GM23248 (cell line): Measurements from ENCODE around the gene FTO. TPM values are rescaled to one million over a fixed set of nuclear protein-coding genes. Genes with fewer than 3 reads are reported as not detected.

Experiments used
- DNase-seq: peaks from one replicate; pipeline ENCODE4 v3.0.0-alpha.2; 2015
- H2AFZ ChIP-seq: fragments of 200-600 bp; sonication (generic); 2 replicates; pipeline ENCODE4 v1.6.1; 2016; ENCODE audit warnings: antibody characterized with exemption
- H3F3A ChIP-seq: fragments of 200-600 bp; sonication (generic); 2 replicates; pipeline ENCODE4 v1.6.1; 2016; ENCODE audit warnings: mild to moderate bottlenecking, antibody characterized with exemption, mixed run types; ENCODE audit not compliant: insufficient read depth
- H3K27ac ChIP-seq: fragments of 200-600 bp; sonication (generic); 2 replicates; pipeline ENCODE4 v1.5.1; 2016; ENCODE audit warnings: mild to moderate bottlenecking
- H3K27me3 ChIP-seq: fragments of 200-600 bp; sonication (generic); replicated peaks from 2 replicates; pipeline ENCODE4 v1.6.1; 2016; ENCODE audit warnings: mild to moderate bottlenecking; ENCODE audit not compliant: insufficient read depth
- H3K36me3 ChIP-seq: fragments of 200-600 bp; sonication (generic); 2 replicates; pipeline ENCODE4 v1.6.1; 2016; ENCODE audit warnings: low read depth, mild to moderate bottlenecking
- H3K4me1 ChIP-seq: fragments of 200-600 bp; sonication (generic); 2 replicates; pipeline ENCODE4 v1.6.1; 2016; ENCODE audit warnings: mild to moderate bottlenecking; ENCODE audit not compliant: insufficient read depth
- H3K4me2 ChIP-seq: fragments of 200-600 bp; sonication (generic); one replicate; pipeline ENCODE4 v1.6.1; 2016; ENCODE audit warnings: mild to moderate bottlenecking; ENCODE audit not compliant: unreplicated experiment
- H3K4me3 ChIP-seq: fragments of 200-600 bp; sonication (generic); 2 replicates; pipeline ENCODE4 v1.5.1; 2016; ENCODE audit warnings: mild to moderate bottlenecking
- H3K79me2 ChIP-seq: fragments of 200-600 bp; sonication (generic); 2 replicates; pipeline ENCODE4 v1.6.1; 2016; ENCODE audit warnings: mild to moderate bottlenecking; ENCODE audit not compliant: insufficient read depth
- H3K9ac ChIP-seq: fragments of 200-600 bp; sonication (generic); 2 replicates; pipeline ENCODE4 v1.6.1; 2016; ENCODE audit warnings: mild to moderate bottlenecking
- H3K9me2 ChIP-seq: fragments of 200-600 bp; sonication (generic); 2 replicates; pipeline ENCODE4 v1.6.1; 2016; ENCODE audit warnings: mixed run types, mild to moderate bottlenecking, moderate library complexity; ENCODE audit not compliant: insufficient read depth
- H3K9me3 ChIP-seq: fragments of 200-600 bp; sonication (generic); one replicate; pipeline ENCODE4 v1.6.1; 2017; ENCODE audit warnings: low read depth
- H4K20me1 ChIP-seq: fragments of 200-600 bp; sonication (generic); 2 replicates; pipeline ENCODE4 v1.6.0; 2016; ENCODE audit not compliant: insufficient read depth
- EZH2 ChIP-seq: fragments of 200-600 bp; sonication (generic); IDR thresholded peaks from 2 replicates; pipeline ENCODE4 v1.6.1; 2018; ENCODE audit warnings: antibody characterized with exemption, mild to moderate bottlenecking; ENCODE audit not compliant: insufficient read depth, poor library complexity, severe bottlenecking
- EZH2phosphoT487 ChIP-seq: fragments of 200-600 bp; sonication (generic); IDR thresholded peaks from 2 replicates; pipeline ENCODE4 v1.6.1; 2018; ENCODE audit warnings: antibody characterized with exemption, moderate library complexity, mild to moderate bottlenecking, low read depth; ENCODE audit not compliant: insufficient read depth
- WGBS, 2 experiments: methylation state at CpG; one replicate each; pipeline ENCODE4 v1.1.6; 2015 to 2017; ENCODE audit warnings: low lambda C conversion rate in 2 of 2, low coverage in 1 of 2; ENCODE audit errors: missing lambda C conversion rate in 2 of 2; 5-methylcytosine and 5-hydroxymethylcytosine counted together
- in situ Hi-C: fragments of 300-500 bp; cut with MboI; formaldehyde crosslinking; loops from 2 replicates; pipeline ENCODE4 v1.15.0; 2020
- polyA plus RNA-seq: library from polyadenylated mRNA; unstranded; fragments of >200 nt; fragmentation: Nextera tagmentation; extraction: Ambion mirVana; gene quantifications from 2 replicates; pipeline ENCODE4 v1.2.1, GENCODE V29; 2016
- total RNA-seq: library from RNA; depleted of rRNA; stranded (reverse); fragments of >200 nt; shearing (Covaris generic); gene quantifications from 2 replicates; pipeline ENCODE4 v1.2.3, GENCODE V29; 2014

Gene FTO
- total and polyA plus RNA-seq, 2 experiments from 2014 or later, result 85.3 to 99.2 TPM

DNA sequence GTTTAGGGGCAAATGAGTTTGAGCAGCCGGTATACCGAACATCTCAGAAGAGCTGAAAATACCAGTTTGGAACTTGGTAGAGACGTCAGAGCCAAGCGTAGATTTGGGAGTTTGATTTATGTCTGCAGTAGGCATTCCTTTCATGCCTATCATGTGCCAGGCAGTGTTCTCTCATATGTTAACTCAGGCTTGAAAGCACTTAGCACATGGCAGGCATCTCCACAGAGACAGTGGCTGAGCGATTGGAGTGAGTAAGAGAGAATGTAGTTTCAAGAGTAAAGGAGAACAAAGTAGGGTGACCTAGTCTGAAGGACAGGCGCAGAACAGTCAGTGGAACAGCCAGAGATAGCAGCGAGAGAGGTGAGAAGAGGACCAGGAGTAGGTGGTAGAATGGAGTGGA is 207.0 kb downstream of the FTO start:
- no peaks in the 10 kb centered on the region for H3K36me3 ChIP-seq

DNA sequence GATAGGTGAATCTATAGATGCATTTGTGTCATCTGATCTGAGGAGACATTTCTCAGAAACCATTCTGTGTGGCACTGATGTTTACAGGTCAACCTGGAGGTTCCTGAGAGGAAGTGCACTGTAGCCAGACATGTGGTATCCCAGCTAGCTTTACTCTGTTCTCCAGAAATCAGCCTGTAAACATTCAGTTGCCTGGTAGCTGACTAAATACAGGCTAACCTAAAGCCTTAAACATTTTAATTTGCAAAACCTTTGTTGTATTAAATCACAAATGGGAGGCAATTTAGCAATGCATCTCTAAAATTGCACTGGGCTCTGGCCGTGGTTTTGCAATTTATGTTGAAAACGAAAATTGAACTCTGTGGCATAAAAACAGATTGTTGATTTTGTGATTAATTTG is 207.6 kb downstream of the FTO start:
- WGBS, 2 experiments, result 87 to 96% methylated on average over 2 of the region's 2 CpGs
- Histone ChIP-seq H3K4me2 (no peak overlapping the region), H3K27me3 (no peaks in the 10 kb centered on the region), H3K9me2 (no peaks in the 10 kb centered on the region), H2AFZ (no peak overlapping the region), H3F3A (peaks cover 28% of the 10 kb centered on the region), H3K27ac (no peak overlapping the region), H3K4me1 (peaks cover 14% of the 10 kb centered on the region), H3K36me3 (no peaks in the 10 kb centered on the region), H4K20me1 (no peaks in the 10 kb centered on the region), H3K9me3 (no peaks in the 10 kb centered on the region), H3K9ac (no peak overlapping the region), H3K4me3 (no peak overlapping the region), H3K79me2 (no peaks in the 10 kb centered on the region)
- TF ChIP-seq EZH2 (no peak), EZH2phosphoT487 (no peak)
- in situ Hi-C loops, result no loop called here
- DNase-seq, result no peak

More for the DNA sequence above, 207.0 kb downstream of the FTO start:
- Histone ChIP-seq H3K4me2 (no peak overlapping the region), H3K27ac (no peak overlapping the region), H3K4me1 (peaks cover 14% of the 10 kb centered on the region), H3K79me2 (no peaks in the 10 kb centered on the region), H3K27me3 (no peaks in the 10 kb centered on the region), H2AFZ (no peak overlapping the region), H3K9me2 (no peaks in the 10 kb centered on the region), H3K9me3 (no peaks in the 10 kb centered on the region), H3F3A (peaks cover 28% of the 10 kb centered on the region), H3K4me3 (no peak overlapping the region), H3K9ac (no peak overlapping the region), H4K20me1 (no peaks in the 10 kb centered on the region)
- TF ChIP-seq EZH2phosphoT487, result no peak
- TF ChIP-seq EZH2, result no peak
- no peak for DNase-seq
- WGBS, 2 experiments, result 87 to 90% methylated on average over 7 of the region's 7 CpGs
- in situ Hi-C loops, result no loop called here

DNA sequence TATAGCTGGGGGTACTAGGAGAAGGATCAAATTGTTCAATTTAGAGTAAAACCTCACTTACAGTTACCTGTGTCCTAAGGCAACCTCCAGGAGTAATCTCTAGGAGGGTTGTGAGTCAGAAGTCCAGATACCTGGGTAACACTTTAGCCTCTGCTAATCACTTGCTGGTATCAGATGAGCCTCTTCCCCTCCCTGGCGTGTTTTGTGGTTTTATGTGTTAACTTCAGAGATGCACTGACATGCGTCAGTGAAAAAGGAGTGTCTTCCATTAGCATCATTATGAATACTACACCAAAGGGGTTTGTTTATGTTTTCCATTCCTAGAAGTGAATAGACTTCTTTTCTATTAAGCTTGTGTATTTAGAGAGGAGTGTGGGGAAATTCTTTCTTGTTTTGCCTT is 208.2 kb downstream of the FTO start:
- Histone ChIP-seq H3K4me2 (no peak overlapping the region), H2AFZ (no peak overlapping the region), H3K79me2 (no peaks in the 10 kb centered on the region), H3K9me2 (no peaks in the 10 kb centered on the region), H3K27me3 (no peaks in the 10 kb centered on the region), H3K27ac (no peak overlapping the region), H3K4me3 (no peak overlapping the region), H3K9me3 (no peaks in the 10 kb centered on the region), H3K4me1 (peaks cover 14% of the 10 kb centered on the region), H3K36me3 (no peaks in the 10 kb centered on the region), H4K20me1 (no peaks in the 10 kb centered on the region), H3F3A (peaks cover 28% of the 10 kb centered on the region), H3K9ac (no peak overlapping the region)
- WGBS, 2 experiments, result 98 to 100% methylated on average over 2 of the region's 2 CpGs
- no peak for DNase-seq
- in situ Hi-C loops, result no loop called here
- TF ChIP-seq EZH2phosphoT487, result no peak
- TF ChIP-seq EZH2, result no peak

DNA sequence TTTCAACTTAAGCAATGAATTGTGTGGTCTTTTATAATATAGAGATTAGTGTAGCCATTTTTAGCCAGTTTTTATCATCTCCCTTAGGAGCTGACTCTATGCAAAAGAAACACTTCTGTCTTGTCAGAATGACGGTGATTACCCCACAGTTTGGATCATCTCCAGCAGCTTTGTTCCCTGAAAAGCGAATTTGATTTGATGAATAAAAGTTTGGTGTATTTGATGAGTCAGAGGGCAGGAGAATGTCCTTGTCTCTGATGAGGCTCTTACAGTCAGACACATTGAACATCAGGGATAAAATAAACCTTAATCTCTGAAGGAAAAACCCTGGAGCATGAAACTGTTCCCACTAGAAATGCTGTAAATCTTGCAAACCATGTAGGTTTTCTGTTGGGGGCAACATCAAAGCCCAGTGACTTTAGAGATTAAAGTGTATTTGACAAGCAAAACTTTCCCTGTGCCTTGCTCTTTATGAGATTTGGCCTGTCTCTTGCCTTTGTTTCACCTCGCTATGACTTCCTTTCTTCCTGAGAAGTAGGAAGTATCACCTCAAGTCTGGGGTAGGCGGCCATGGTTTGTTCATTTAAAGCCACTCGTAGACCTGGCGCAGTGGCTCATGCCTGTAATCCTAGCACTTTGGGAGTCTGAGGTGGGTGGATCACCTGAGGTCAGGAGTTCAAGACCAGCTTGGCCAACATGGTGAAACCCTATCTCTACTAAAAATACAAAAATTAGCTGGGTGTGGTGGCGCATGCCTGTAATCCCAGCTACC is 209.3 kb downstream of the FTO start:
- H3F3A ChIP-seq, result peaks cover 28% of the 10 kb centered on the region

More for the DNA sequence above, 209.3 kb downstream of the FTO start:
- Histone ChIP-seq H4K20me1 (no peaks in the 10 kb centered on the region), H3K9ac (no peak overlapping the region), H2AFZ (no peak overlapping the region), H3K79me2 (no peaks in the 10 kb centered on the region), H3K36me3 (no peaks in the 10 kb centered on the region), H3K4me1 (peaks cover 14% of the 10 kb centered on the region), H3K4me3 (no peak overlapping the region), H3K27ac (peak overlapping the region; percentile 13), H3K9me3 (no peaks in the 10 kb centered on the region), H3K27me3 (no peaks in the 10 kb centered on the region), H3K9me2 (no peaks in the 10 kb centered on the region), H3K4me2 (no peak overlapping the region)
- 67 to 69% methylated on average over 7 of the region's 7 CpGs for WGBS, 2 experiments
- DNase-seq, result peak; percentile 89
- in situ Hi-C loops, result no loop called here
- no peak for TF ChIP-seq EZH2
- TF ChIP-seq EZH2phosphoT487, result no peak
